Upper lobe of left lung (tissue), 6 donors: ENCODE measurements around the gene PKHD1. TPM values are rescaled to one million over a fixed set of nuclear protein-coding genes. Genes with fewer than 3 reads are reported as not detected.

Experiments
- ATAC-seq, 2 donors: fragments of 200-7000 bp; cut with Tn5 transposase; one replicate each; pipeline ENCODE4 v1.9.1; 2022; ENCODE audit warnings: mild to moderate bottlenecking in 2 of 2, moderate library complexity in 2 of 2; ENCODE audit not compliant: low FRiP score in 2 of 2
- DNase-seq, 2 donors: peaks; one replicate each; pipeline ENCODE4 v3.0.0-alpha.2; 2019 to 2020
- H3K27ac ChIP-seq, 4 donors: fragments of 200-600 bp; sonication (generic); one replicate each; pipeline ENCODE4 v1.5.1; 2016 to 2019
- H3K27me3 ChIP-seq, 4 donors: fragments of 200-600 bp; sonication (generic); one replicate each; pipeline ENCODE4 v1.5.1; 2017 to 2019
- H3K36me3 ChIP-seq, 4 donors: fragments of 200-600 bp; sonication (generic); one replicate each; pipeline ENCODE4 v1.5.1; 2016 to 2019
- H3K4me1 ChIP-seq, 4 donors: fragments of 200-600 bp; sonication (generic); one replicate each; pipeline ENCODE4 v1.5.1; 2018 to 2019
- H3K4me3 ChIP-seq, 4 donors: fragments of 200-600 bp; sonication (generic); one replicate each; pipeline ENCODE4 v1.5.1; 2017 to 2019; ENCODE audit warnings: mild to moderate bottlenecking in 2 of 4, moderate library complexity in 1 of 4
- H3K9me3 ChIP-seq, 4 donors: fragments of 200-600 bp; sonication (generic); one replicate each; pipeline ENCODE4 v1.5.1; 2018 to 2019
- CTCF ChIP-seq, 6 experiments: fragments of 450-650 bp in 4 of 6; fragments of 200-600 bp in 2 of 6; sonication (generic) in 2 of 6; IDR thresholded peaks; one replicate each; pipeline ENCODE4 v1.5.1; 2016 to 2019; ENCODE audit warnings: antibody characterized with exemption in 6 of 6
- EP300 ChIP-seq, 4 donors: sonication (generic); formaldehyde crosslinking; IDR thresholded peaks; one replicate each; pipeline ENCODE4 v1.5.1; 2017; ENCODE audit warnings: antibody characterized with exemption in 4 of 4, control low read depth in 2 of 4
- POLR2A ChIP-seq, 4 donors: fragments of 450-650 bp; IDR thresholded peaks; one replicate each; pipeline ENCODE4 v1.5.1; 2016 to 2017; ENCODE audit warnings: antibody characterized with exemption in 4 of 4, mild to moderate bottlenecking in 2 of 4
- POLR2AphosphoS5 ChIP-seq, 2 donors: sonication (generic); formaldehyde crosslinking; IDR thresholded peaks; one replicate each; pipeline ENCODE4 v1.5.1; 2017; ENCODE audit warnings: antibody characterized with exemption in 2 of 2
- WGBS, 2 donors: methylation state at CpG; one replicate each; pipeline ENCODE4 v1.1.5; 2017 to 2018; 5-methylcytosine and 5-hydroxymethylcytosine counted together
- total RNA-seq, 6 donors: library from RNA; depleted of rRNA in 4 of 6; stranded (reverse); fragments of >200 nt in 4 of 6; gene quantifications; one replicate each; pipeline versions ENCODE4 v1.1.0 to v1.2.1, GENCODE V29; 2016 to 2021
- donor health status: DM: no; HTN: no; CAD: no; lungs with moderate emphysema.
- donor health status: DM: no; HTN: yes; CAD: no; lungs with severe emphysema.

PKHD1 gene
- total RNA-seq, 6 donors from 2014 or later: 0.10 to 1.0 (median 0.34) TPM

- 41 to 45% methylated on average over 4 of the region's 4 CpGs for WGBS, 2 donors
- H3K27me3 ChIP-seq: no peaks in the 10 kb centered on the region
- H3K4me1 ChIP-seq: no peaks in the 10 kb centered on the region
- no peaks in the 10 kb centered on the region for H3K36me3 ChIP-seq
- no peak overlapping the region for H3K27ac ChIP-seq
- no peak for TF ChIP-seq EP300 (IDR thresholded peaks at IDR 0.05)
- no peak for TF ChIP-seq POLR2A (IDR thresholded peaks at IDR 0.05)
- TF ChIP-seq CTCF (IDR thresholded peaks at IDR 0.05): no peak
- no peak for ATAC-seq
- DNase-seq: no peak
- H3K4me3 ChIP-seq: no peak overlapping the region
- no peaks in the 10 kb centered on the region for H3K9me3 ChIP-seq
Measured at GRCh38 chr6:52108128-52108527, 20.7 kb upstream of the PKHD1 start.

GRCh38 chr6:52106994-52107393 is 19.6 kb upstream of the PKHD1 start:
- Histone ChIP-seq H3K4me3 (no peak overlapping the region), H3K4me1 (no peaks in the 10 kb centered on the region), H3K27me3 (no peaks in the 10 kb centered on the region), H3K9me3 (no peaks in the 10 kb centered on the region), H3K27ac (no peak overlapping the region), H3K36me3 (no peaks in the 10 kb centered on the region)
- ATAC-seq (no peak), DNase-seq (no peak)
- TF ChIP-seq EP300 (IDR thresholded peaks at IDR 0.05) (no peak), CTCF (IDR thresholded peaks at IDR 0.05) (no peak)

- WGBS, 2 donors: 80 to 86% methylated on average over 4 of the region's 4 CpGs
- H3K36me3 ChIP-seq: no peaks in the 10 kb centered on the region
- DNase-seq (no peak), ATAC-seq (no peak)
- H3K9me3 ChIP-seq: no peaks in the 10 kb centered on the region
- no peaks in the 10 kb centered on the region for H3K4me1 ChIP-seq
- H3K27ac ChIP-seq: no peak overlapping the region
- no peak overlapping the region for H3K4me3 ChIP-seq
- no peaks in the 10 kb centered on the region for H3K27me3 ChIP-seq
- TF ChIP-seq POLR2A (IDR thresholded peaks at IDR 0.05) (no peak), EP300 (IDR thresholded peaks at IDR 0.05) (no peak), POLR2AphosphoS5 (IDR thresholded peaks at IDR 0.05) (no peak), CTCF (IDR thresholded peaks at IDR 0.05) (no peak)
Measured at GRCh38 chr6:52104979-52105378, 17.6 kb upstream of the PKHD1 start.

GRCh38 chr6:52103623-52104022 is 16.2 kb upstream of the PKHD1 start:
- no peak for ATAC-seq
- TF ChIP-seq EP300 (IDR thresholded peaks at IDR 0.05) (no peak), CTCF (IDR thresholded peaks at IDR 0.05) (no peak), POLR2A (IDR thresholded peaks at IDR 0.05) (no peak), POLR2AphosphoS5 (IDR thresholded peaks at IDR 0.05) (no peak)
- H3K27me3 ChIP-seq: no peaks in the 10 kb centered on the region
- no peaks in the 10 kb centered on the region for H3K9me3 ChIP-seq
- WGBS, 2 donors: 71 to 77% methylated on average over 2 of the region's 2 CpGs
- no peak for DNase-seq
- no peak overlapping the region for H3K27ac ChIP-seq
- H3K36me3 ChIP-seq: no peaks in the 10 kb centered on the region
- H3K4me3 ChIP-seq: no peak overlapping the region
- no peaks in the 10 kb centered on the region for H3K4me1 ChIP-seq

GRCh38 chr6:52102405-52102804 is 15.0 kb upstream of the PKHD1 start:
- Histone ChIP-seq H3K4me3 (no peak overlapping the region), H3K27ac (no peak overlapping the region), H3K27me3 (no peaks in the 10 kb centered on the region), H3K4me1 (no peaks in the 10 kb centered on the region), H3K9me3 (no peaks in the 10 kb centered on the region), H3K36me3 (no peaks in the 10 kb centered on the region)
- ATAC-seq (no peak), DNase-seq (no peak)
- WGBS, 2 donors: 67% methylated on average over 1 of the region's 1 CpG; no CpG with 5 or more reads in 1 of the 2 donors
- TF ChIP-seq EP300 (IDR thresholded peaks at IDR 0.05) (no peak), POLR2AphosphoS5 (IDR thresholded peaks at IDR 0.05) (no peak), CTCF (IDR thresholded peaks at IDR 0.05) (no peak), POLR2A (IDR thresholded peaks at IDR 0.05) (no peak)
